Measurements from ENCODE around the gene HRAS.

HRAS gene

DNA sequence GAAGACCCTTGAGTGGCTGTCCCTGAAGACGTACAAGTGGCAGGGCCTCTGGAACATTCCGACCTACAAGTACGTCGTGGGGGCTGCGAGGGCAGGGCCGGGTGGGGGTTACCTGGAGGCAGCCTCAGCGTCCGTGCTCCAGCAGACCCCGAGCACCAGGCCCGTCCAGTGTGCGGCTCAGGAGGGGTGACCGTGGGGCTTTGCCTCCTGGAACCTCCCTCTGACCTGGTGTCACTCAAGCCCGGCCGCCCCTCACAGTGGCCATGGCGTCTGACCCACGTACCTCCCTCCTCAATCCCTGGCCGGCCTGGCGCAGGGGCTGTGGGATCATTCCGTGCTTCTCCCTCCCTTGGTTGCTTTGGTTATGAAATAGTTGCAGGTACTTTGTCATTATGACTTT is 46.8 kb downstream of the HRAS start:
- Histone ChIP-seq H4K20me1 (ENCODE audit: insufficient read depth, low read length, poor library complexity, severe bottlenecking) (no peaks in the 10 kb centered on the region), H3K9me3 (ENCODE audit: insufficient read depth, low read depth, low read length) (no peaks in the 10 kb centered on the region), H3K36me3 (ENCODE audit: insufficient read depth, low read length) (peaks cover 17% of the 10 kb centered on the region; the same call in 1 of the 2 replicates)

DNA sequence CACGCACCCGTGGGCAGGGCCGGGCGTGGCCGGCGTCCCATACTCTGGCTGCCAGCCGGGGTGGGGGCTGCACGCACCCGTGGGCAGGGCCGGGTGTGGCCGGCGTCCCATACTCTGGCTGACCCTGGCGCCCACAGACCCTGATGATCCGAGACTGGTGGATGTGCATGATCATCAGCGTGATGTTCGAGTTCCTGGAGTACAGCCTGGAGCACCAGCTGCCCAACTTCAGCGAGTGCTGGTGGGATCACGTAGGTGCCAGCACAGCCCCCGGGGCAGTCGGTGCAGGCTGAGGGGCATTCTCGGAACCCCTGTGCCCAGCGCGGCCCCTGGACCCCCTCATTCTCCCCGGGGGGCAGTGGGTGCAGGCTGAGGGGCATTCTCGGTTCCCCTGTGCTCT is 47.3 kb downstream of the HRAS start:
- Histone ChIP-seq H3F3A (ENCODE audit: low read depth) (no peaks in the 10 kb centered on the region), H3K4me3 (ENCODE audit: low read length, poor library complexity, severe bottlenecking) (no peak overlapping the region), H2AFZ (ENCODE audit: low read length) (no peak overlapping the region), H3K27me3 (ENCODE audit: insufficient read depth, low read length, poor library complexity, severe bottlenecking) (no peaks in the 10 kb centered on the region), H3K79me2 (ENCODE audit: insufficient read depth, low read length) (no peaks in the 10 kb centered on the region), H3K9me2 (replicated peaks; ENCODE audit: low read depth, low read length) (no peaks in the 10 kb centered on the region), H3K4me2 (ENCODE audit: low read depth, low read length, poor library complexity, severe bottlenecking) (no peak overlapping the region), H4K20me1 (ENCODE audit: insufficient read depth, low read length, poor library complexity, severe bottlenecking) (no peaks in the 10 kb centered on the region), H3K36me3 (ENCODE audit: insufficient read depth, low read length) (peaks cover 17% of the 10 kb centered on the region; the same call in 1 of the 2 replicates), H3K9ac (ENCODE audit: low read depth, low read length, poor library complexity, severe bottlenecking) (no peak overlapping the region), H3K9me3 (ENCODE audit: insufficient read depth, low read depth, low read length) (no peaks in the 10 kb centered on the region), H3K4me1 (ENCODE audit: insufficient read depth, low read length, poor library complexity, severe bottlenecking) (no peaks in the 10 kb centered on the region)
- TF ChIP-seq, protein P1, sequence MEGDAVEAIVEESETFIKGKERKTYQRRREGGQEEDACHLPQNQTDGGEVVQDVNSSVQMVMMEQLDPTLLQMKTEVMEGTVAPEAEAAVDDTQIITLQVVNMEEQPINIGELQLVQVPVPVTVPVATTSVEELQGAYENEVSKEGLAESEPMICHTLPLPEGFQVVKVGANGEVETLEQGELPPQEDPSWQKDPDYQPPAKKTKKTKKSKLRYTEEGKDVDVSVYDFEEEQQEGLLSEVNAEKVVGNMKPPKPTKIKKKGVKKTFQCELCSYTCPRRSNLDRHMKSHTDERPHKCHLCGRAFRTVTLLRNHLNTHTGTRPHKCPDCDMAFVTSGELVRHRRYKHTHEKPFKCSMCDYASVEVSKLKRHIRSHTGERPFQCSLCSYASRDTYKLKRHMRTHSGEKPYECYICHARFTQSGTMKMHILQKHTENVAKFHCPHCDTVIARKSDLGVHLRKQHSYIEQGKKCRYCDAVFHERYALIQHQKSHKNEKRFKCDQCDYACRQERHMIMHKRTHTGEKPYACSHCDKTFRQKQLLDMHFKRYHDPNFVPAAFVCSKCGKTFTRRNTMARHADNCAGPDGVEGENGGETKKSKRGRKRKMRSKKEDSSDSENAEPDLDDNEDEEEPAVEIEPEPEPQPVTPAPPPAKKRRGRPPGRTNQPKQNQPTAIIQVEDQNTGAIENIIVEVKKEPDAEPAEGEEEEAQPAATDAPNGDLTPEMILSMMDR (conservative IDR thresholded peaks at IDR 0.05; ENCODE audit: low read length): no peak
- TF ChIP-seq EZH2phosphoT487 (IDR thresholded peaks at IDR 0.05; ENCODE audit: borderline replicate concordance): no peak

More for the DNA sequence above, 46.8 kb downstream of the HRAS start:
- Histone ChIP-seq H3K4me2 (ENCODE audit: low read depth, low read length, poor library complexity, severe bottlenecking) (no peak overlapping the region), H3K27me3 (ENCODE audit: insufficient read depth, low read length, poor library complexity, severe bottlenecking) (no peaks in the 10 kb centered on the region), H3K9ac (ENCODE audit: low read depth, low read length, poor library complexity, severe bottlenecking) (no peak overlapping the region), H3F3A (ENCODE audit: low read depth) (no peaks in the 10 kb centered on the region), H3K4me3 (ENCODE audit: low read length, poor library complexity, severe bottlenecking) (no peak overlapping the region), H3K4me1 (ENCODE audit: insufficient read depth, low read length, poor library complexity, severe bottlenecking) (no peaks in the 10 kb centered on the region), H3K79me2 (ENCODE audit: insufficient read depth, low read length) (no peaks in the 10 kb centered on the region), H2AFZ (ENCODE audit: low read length) (no peak overlapping the region), H3K9me2 (replicated peaks; ENCODE audit: low read depth, low read length) (no peaks in the 10 kb centered on the region)
- no peak for TF ChIP-seq EZH2phosphoT487 (IDR thresholded peaks at IDR 0.05; ENCODE audit: borderline replicate concordance)
- TF ChIP-seq, protein P1 (conservative IDR thresholded peaks at IDR 0.05; ENCODE audit: low read length): no peak

DNA sequence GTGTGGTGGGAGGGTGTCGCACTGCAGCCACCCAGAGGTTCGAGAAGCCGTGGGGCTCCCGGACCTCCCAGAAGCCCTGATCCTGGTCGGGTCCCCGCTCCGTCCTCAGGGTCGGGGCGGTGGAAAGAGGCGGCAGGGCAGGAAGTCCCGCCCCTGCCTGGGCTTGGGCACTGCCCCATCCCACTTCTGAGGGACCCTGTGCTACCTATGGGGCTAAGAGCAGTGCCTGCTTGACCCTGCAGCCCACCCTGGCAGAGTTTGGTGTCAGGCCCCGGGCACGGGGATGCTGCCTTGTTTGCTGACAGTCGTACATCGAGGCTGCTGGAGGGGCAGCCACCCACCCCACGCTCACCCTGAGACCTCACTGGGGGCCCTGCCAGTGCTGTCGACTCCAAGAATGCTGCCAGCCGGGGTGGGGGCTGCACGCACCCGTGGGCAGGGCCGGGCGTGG is 47.8 kb downstream of the HRAS start:
- H4K20me1 ChIP-seq (ENCODE audit: insufficient read depth, low read length, poor library complexity, severe bottlenecking): no peaks in the 10 kb centered on the region
- no peaks in the 10 kb centered on the region for H3K9me3 ChIP-seq (ENCODE audit: insufficient read depth, low read depth, low read length)
- H3K9me2 ChIP-seq (replicated peaks; ENCODE audit: low read depth, low read length): no peaks in the 10 kb centered on the region
- H3K9ac ChIP-seq (ENCODE audit: low read depth, low read length, poor library complexity, severe bottlenecking): no peak overlapping the region
- H3K27me3 ChIP-seq (ENCODE audit: insufficient read depth, low read length, poor library complexity, severe bottlenecking): no peaks in the 10 kb centered on the region
- no peaks in the 10 kb centered on the region for H3K79me2 ChIP-seq (ENCODE audit: insufficient read depth, low read length)
- no peak overlapping the region for H3K4me3 ChIP-seq (ENCODE audit: low read length, poor library complexity, severe bottlenecking)
- H2AFZ ChIP-seq (ENCODE audit: low read length): no peak overlapping the region
- no peaks in the 10 kb centered on the region for H3K4me1 ChIP-seq (ENCODE audit: insufficient read depth, low read length, poor library complexity, severe bottlenecking)
- no peaks in the 10 kb centered on the region for H3F3A ChIP-seq (ENCODE audit: low read depth)
- H3K4me2 ChIP-seq (ENCODE audit: low read depth, low read length, poor library complexity, severe bottlenecking): no peak overlapping the region
- H3K36me3 ChIP-seq (ENCODE audit: insufficient read depth, low read length): peaks cover 13% of the 10 kb centered on the region; the same call in 1 of the 2 replicates
- TF ChIP-seq, protein P1 (conservative IDR thresholded peaks at IDR 0.05; ENCODE audit: low read length): no peak
- TF ChIP-seq EZH2phosphoT487 (IDR thresholded peaks at IDR 0.05; ENCODE audit: borderline replicate concordance): no peak
